HT1080 (cell line): ENCODE data around the gene ZNF30. TPM values are rescaled to one million over a fixed set of nuclear protein-coding genes. Genes with fewer than 3 reads are reported as not detected.
"Not testable (repeated sequence)": the region's sequence is repeated elsewhere in the genome, so short reads cannot be mapped to it uniquely, and the experiment has no call there.

Experiments used
- DNase-seq: peaks from one replicate; pipeline ENCODE4 v3.0.0-alpha.2; 2015; ENCODE audit warnings: low read depth
- polyA plus RNA-seq, 2 experiments: library from polyadenylated mRNA; depleted of rRNA; stranded (reverse); fragments of >200 nt; gene quantifications; 2 replicates each; pipeline ENCODE4 v1.2.3, GENCODE V29; 2015
- total RNA-seq: library from RNA; depleted of rRNA; stranded (reverse); fragments of >200 nt; shearing (Covaris generic); gene quantifications from 2 replicates; pipeline ENCODE4 v1.2.3, GENCODE V29; 2014; rRNA removed

Gene ZNF30
- total RNA-seq = 3.1 and 3.2 TPM in 2 replicates
- 2.6 and 3.3 TPM in 2 replicates for polyA plus RNA-seq (2015; cell fraction: cytosol; rRNA removed)
- polyA plus RNA-seq (2015; cell fraction: nucleus; rRNA removed) = 3.1 and 4.1 TPM in 2 replicates

DNA sequence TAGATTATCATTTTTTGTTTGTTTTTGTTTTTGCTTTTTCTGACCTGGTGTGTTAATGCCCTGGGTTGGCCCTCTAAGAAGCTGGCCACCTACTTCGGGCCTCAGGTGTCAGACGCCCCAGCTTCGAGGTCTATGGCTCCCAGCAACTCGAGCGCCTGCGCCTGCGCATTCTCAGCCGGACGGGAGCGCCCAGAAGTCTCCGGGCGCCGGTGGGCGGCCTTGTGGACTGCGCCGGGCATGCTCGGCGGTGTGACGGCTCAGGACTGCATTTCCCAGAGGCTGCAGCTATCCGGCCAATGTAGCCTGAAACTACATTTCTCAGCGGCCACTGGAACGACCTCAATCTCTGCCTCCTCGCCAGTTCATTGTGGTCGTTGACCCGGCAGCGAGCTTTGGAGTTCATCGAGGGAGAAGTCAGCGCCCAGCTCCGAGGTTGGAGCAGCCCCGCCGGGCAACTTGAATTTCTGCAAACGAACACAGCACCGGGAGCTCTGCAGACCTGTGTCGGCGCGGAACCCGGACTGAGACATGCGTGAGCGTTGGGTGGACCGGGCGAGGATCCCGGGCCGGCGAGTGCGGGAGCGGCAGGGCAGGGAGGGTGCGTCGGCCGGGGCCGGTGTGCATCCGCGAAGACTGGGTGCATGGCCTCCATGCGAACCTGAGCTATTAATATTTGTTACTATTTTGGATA is at the start of gene ZNF30:
Gene ZNF30 (plus strand): TSS at position 219 of the 691 bp plus-strand sequence. CDS start 3,045 bp downstream, outside the sequence.
- peak; percentile 89 for DNase-seq

DNA sequence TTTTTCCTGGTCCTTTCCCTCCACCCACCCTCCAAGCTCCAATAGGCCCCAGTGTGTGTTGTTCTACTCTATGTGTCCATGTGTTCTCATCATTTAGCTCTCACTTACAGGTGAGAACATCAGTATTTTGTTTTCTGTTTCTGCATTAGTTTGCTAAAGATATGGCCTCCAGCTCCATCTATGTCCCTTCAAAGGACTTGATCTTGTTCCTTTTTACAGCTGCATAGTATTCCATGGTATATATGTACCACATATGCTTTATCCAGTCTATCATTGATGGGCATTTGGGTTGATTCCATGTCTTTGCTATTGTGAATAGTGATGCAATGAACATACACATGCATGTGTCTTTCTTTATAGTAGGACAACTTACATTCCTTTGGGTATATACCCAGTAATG is 47.1 kb upstream of the ZNF30 start:
- no peak for DNase-seq

DNA sequence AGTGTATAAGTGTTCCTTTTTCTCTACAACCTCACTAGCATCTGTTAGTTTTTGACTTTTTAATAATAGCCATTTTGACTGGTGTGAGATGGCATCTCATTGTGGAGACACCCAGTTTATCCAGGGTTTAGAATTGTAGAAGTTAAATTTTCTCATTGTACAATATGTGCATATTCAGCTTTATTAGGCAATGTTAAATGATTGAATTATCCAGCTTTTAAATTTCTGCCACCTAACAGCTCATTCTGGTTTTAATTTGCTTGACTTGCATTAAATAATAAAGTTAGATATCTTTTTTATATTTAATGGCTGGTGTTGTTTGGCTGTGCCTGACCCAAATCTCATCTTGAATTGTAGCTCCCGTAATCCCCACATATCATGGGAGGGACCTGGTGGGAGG is 46.7 kb upstream of the ZNF30 start:
- DNase-seq = no peak

DNA sequence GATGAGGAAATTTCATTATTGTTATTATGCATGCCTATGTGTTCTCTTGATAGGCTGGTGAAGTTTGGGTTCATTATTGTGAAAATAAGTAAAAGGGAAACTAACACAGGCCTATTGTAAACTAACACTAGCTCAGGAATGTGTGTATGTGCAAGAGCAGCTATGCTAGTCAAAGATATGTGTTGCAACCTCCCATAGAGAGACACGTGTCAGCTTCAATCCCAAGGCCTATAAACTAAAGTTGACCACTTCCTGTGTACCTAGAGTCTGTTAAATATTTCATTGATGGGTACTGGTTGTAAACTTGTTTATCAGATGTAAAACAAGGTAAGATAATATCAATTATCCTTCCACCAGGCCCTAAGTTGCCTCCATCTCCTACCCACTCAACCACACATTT is 44.7 kb upstream of the ZNF30 start:
- no peak for DNase-seq

DNA sequence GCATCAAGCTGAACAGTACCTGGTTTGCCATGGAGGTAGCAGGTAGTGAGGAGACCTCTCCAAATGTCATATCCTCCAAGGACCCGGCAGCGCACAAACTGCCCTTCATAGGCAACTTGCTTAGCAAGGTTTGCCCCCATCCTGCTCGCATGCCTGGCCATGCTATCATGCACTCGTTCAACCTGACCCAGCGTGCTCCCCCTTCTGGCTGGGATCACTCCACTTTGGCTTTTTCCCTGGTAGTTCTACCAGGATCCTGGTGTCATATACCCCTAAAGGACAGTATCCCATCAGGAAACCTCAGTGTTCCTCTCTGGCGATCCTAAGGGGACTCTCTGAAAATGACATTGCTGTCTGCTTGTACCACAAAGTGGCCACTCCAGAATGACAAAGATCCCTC is 38.6 kb upstream of the ZNF30 start:
- no peak for DNase-seq

DNA sequence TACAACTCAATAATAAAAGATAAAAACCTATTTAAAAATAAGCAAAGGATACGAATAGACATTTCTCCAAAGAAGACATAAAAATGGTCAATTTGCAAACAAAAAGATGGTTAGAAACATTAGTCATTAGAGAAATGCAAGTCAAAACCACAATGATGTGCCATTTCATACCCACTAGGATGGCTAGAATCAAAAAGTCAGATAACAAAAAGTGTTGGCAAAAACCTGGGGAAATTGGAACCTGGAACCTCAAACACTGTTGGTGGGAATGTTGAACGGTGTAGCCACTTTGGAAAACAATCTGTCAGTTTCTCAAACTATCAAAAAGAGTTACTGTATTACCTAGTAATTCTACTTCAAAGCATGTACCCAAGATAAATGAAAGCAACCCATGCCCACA is 26.5 kb upstream of the ZNF30 start:
- no peak for DNase-seq

DNA sequence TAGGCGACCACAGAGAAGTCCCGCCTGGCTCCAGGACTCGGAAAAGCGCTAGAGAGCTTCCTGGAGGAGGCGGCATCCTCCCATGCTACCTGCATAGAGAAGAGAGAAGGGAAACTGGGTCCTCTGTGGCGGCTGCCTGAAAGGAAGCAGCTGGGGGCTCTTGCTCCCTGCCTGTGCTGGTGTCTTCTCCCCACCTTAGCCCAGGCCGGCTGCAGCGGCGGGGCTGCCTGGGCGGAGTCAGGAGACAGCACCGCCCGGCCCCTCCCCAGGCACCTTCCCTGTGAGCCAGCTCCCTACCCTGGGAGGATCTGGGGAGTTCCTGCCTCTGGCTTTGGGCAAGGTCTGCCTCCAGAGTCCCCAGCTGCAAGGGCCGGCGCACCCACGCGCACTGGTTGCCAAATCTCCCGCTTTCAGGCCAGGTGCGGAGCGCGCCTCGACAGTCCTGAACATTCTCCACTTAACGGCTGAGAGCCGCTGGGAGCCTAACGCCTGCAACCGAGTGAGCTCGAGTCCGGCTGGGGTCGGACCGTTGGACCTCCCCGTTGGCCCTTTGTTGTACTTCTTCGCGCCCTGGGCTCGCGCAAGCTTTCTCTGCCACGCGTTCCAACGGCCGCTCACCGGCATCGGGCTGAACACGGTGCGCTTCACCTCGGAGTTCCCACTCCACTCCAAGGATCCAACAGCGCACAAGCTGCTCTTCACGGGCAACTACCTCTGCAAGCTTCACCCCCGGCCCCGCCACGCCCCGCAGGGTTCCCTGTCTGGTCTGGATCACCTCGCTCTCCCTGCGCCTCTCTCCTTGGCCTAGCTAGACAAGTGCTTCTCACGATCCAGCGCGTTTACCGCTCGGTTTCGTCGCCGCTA is 21.8 kb upstream of the ZNF30 start:
- no peak for DNase-seq

DNA sequence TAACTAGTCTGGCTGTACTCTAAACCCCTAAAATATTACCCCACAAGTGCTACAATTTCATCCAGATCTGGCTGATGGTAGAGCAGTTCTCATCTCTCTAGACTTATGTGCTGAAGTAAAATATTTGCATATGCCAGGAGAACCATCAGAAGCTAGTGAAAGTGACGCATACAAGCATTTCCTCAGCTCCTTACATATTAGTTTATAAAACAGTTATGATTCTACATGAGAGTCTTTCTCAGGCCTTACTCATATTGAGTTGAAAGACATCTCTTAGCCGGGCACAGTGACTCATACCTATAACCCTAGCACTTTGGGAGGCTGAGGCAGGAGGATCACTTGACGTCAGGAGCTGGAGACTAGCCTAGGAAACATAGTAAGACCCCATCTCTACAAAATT is 15.9 kb upstream of the ZNF30 start:
- peak; percentile 48 for DNase-seq

DNA sequence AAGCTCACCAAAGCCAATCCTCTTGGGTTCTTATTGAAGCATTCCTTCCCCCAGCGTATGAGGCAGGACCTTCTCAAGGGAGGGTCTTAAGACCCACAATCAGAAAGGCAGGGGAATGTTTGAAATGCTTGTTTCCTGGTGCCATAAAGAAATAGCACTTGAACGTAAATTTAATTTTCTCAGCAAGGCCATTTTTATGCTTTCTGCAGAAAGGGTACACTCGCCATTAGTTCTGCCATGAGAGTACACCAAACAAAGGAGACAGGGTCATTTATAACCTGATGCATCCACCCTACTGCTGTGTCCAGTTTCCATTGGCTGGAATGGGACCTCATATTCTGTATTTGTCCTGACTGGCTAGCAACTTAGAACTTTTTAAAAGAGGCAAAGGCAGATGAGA is 9.6 kb upstream of the ZNF30 start:
- DNase-seq = not testable (repeated sequence)

DNA sequence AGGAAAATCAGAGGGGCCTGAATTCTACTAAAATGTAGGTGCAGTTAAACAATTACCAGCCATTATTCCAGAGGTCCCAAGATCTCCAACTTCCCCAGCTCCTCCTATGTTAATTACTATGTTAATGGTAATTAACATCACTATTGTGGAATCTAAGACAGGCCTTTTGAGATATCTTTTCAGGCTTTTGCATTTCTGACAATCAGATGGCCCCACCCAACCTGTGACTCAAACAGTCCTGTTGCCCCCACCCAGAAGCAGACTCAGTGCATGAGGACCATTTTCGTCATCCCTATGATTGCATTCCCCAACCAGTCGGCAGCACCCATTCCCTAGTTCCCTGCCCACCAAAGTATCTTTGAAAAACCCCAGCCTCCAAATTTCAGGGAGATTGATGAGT is 8.5 kb upstream of the ZNF30 start:
- no peak for DNase-seq

DNA sequence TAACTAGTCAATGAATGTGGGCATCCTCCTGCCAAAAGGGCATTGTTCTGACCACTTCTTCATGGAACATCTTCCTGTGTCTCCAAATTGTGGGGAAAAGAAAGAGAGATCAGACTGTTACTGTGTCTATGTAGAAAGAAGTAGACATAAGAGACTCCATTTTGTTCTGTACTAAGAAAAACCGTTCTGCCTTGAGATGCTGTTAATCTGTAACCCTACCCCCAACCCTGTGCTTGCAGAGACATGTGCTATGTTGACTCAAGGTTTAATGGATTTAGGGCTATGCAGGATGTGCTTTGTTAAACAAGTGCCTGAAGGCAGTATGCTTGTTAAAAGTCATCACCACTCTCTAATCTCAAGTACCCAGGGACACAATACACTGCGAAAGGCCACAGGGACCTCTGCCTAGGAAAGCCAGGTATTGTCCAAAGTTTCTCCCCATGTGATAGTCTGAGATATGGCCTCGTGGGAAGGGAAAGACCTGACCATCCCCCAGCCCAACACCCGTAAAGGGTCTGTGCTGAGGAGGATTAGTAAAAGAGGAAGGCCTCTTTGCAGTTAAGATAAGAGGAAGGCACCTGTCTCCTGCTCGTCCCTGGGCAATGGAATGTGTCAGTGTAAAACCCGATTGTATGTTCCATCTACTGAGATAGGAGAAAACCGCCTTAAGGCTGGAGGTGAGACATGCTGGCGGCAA is 6.5 kb upstream of the ZNF30 start:
- not testable (repeated sequence) for DNase-seq

DNA sequence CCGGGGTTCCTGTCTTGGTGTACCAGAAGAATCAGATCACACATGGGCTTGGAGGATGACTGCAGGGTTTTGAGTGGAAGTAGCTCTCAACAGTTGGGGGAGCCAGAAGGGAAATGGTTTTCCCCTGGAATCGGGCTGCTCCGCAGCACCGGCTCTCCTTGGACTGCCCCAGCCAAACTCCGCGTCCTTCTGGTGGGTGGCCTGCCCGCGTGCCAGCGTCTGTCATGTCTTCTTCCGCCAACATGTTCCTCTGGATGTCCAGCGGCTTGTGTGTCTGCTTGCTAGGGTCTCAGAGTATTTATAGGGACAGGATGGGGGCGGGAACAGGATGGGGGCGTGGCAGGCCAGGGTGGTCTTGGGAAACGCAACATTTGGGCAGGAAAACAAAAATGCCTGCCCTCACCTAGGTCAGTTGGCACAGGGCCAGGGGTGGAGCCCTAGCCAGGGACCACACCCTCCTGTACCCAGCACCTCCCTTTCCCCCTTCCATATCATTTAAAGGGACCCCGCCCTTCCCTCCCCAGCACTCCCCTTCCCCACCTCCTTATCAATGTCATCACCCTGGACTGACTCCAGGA is 1.3 kb upstream of the ZNF30 start:
- DNase-seq = no peak

DNA sequence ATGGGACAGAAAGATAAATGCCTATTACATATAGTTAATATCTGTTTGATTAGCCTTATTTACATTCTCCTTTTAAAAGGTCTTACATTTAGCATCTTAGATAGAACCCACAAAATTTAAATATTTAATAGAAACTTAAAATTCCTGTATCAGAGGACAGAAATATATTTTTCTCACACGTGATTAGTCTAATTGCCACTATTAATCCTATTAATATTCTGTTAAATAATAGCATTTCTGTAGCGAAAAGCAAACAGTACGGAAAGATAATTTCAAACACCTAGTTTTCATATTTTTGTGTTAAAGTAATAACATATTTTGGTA is 380 bp upstream of the ZNF30 start:
- no peak for DNase-seq

DNA sequence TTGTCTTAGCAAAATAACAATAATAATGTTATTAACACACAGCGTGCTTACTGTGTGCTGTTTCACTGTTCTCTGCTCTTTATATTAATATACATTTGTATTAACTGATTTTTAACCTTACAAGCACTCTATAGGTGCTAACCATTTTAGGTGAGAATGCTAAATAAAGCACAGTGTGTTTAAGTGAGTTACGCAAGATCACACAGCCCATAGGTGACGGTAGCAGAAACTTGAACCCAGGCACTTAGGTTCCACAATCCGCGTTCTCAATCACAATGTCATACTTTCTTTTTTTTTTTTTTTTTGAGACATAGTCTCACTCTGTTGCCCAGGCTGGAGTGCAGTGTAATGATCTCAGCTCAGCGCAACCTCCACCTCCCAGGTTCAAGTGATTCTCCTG is 5.8 kb downstream of the ZNF30 start:
- no peak for DNase-seq

DNA sequence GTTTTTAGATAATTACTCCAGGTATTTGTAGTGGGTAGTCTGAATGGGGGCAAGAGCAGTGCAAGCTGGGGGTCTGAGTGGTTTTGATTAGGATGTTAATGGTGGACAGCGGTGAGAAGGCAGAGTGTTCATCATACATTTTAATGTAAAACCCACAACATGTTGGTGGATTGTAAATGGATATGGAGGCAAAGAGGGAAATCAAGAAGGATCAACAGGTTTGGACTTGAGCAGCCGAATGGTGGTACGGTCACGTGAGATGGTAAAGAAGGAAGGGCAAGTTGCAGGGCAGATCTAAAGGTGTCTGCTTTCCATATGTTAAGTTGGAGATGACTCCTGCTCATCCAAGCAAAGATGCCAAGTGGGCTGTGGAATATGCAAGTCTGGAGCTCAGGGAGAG is 9.5 kb downstream of the ZNF30 start:
- no peak for DNase-seq

DNA sequence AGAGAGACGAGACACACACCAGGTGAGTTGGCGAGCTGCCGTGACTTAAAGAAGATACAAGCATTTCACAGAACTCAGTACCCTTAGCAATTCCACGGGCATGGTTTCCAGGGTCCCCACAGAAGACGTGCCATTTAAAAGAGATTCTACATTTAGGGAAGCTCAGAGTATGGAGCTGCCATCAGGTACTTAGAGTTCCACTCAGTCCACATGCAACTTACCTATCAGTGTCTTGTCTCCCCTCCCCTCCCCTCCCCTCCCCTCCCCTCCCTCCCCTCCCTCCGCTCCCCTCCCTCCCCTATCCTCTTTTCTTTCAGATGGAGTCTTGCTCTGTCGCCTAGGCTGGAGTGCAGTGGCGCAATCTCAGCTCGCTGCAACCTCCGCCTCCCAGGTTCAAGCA is 12.2 kb downstream of the ZNF30 start:
- DNase-seq = no peak

DNA sequence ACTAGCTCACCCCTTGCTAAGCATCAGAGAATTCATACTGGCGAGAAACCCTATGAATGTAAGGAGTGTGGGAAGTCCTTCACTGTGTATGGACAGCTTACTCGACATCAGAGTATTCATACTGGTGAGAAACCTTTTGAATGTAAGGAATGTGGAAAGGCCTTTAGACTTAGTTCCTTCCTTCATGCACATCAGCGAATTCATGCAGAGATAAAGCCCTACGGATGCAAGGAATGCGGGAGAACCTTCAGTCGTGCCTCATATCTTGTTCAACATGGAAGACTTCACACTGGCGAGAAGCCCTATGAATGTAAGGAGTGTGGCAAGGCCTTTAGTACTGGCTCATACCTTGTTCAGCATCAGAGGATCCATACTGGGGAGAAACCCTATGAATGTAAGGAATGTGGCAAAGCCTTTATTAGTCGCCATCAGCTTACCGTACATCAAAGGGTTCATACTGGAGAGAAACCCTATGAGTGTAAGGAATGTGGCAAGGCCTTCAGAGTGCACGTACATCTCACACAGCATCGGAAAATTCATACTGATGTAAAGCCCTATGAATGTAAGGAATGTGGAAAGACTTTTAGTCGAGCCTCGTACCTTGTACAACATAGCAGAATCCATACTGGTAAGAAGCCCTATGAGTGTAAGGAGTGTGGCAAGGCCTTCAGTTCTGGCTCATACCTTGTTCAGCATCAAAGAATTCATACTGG is 17.3 kb downstream of the ZNF30 start:
- no peak for DNase-seq

DNA sequence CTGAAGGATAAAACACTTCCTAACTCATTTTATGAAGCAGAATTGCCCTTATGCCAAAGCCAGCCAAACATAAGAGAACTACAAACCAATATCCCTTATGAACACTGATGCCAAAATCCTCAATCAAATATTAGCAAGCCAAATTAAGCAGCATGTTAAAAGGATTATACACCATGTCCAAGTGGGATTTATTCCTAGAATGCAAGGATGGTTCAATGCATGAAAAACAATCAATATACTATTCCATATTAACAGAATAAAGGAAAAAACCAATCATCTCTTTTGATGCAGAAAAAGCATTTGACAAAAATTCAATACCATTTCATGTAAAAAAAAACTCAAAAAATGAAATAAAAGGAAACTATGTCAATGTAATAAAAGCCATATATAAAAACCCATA is 26.4 kb downstream of the ZNF30 start:
- DNase-seq = no peak

DNA sequence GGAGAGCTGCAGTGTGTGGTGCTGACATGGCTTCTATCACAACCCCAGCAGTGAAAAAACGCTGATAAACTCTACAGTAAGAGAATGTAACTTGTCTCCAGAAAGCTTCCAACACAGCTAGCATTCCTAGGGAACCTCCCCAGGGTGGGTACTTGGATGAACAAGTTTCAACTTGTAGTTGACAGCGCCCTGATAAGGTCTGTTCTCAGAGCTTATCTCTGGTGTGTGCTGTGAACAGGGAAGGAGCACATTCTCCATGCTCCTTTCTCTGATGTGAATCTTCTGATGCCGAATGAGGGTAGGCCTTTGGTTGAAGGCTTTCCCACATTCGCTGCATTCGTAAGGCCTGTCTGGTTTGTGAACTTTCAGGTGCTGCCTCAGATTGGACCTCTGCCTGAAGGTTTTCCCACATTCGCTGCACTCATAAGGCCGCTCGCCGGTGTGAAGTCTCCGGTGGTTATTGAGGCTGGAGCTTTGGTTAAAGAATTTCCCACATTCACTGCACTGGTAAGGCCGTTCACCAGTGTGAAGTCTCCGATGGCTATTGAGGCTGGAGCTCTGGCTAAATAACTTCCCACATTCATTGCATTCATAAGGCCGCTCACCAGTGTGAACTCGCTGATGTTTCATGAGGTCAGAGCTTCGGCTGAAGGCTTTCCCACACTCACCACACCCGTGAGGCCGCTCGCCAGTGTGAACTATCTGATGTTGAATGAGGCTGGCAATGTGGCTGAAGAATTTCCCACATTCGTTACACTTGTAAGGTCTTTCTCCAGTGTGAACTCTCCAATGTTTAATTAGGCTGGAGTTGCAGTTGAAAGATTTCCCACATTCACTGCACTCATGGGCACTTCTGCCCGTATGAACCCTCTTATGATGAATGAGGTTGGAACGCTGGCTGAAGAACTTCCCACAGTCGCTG is 31.4 kb downstream of the ZNF30 start:
- DNase-seq = no peak

DNA sequence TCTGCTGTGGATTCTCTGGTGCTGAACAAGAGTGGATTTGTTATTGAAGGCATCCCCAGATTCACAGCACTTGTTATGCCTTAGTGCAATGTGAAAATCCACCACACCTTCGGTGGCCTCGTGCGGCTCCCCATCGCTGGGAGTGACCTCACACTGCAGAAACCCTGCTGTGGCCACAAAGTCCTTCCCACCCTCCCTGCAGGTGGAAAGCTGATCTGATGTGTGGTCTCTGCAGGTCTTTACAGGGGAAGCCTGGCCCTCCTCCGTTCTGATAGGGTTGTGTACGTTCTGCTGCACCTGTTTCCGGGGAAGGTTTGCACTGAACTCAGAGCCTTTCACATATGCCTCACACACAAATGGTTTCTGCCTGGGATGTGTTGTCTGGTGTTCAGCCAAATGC is 32.3 kb downstream of the ZNF30 start:
- DNase-seq = no peak
